Effector memory CD8-positive, alpha-beta T cell (primary cell): ENCODE results near the gene MT1E.

ENCODE experiments used
- ATAC-seq: fragments of 150-1000 bp; cut with Tn5 transposase; replicated peaks from 2 replicates; pipeline ENCODE4 v1.10.0; 2021; ENCODE audit warnings: mild to moderate bottlenecking, moderate library complexity
- DNase-seq, 3 experiments: peaks; one replicate each; pipeline ENCODE4 v3.0.0; 2021
- H3K27ac Mint-ChIP-seq, 2 donors: one replicate each; pipeline ENCODE4 v1.8.0; 2022; ENCODE audit warnings: mild to moderate bottlenecking in 2 of 2, mixed read lengths in 2 of 2, moderate library complexity in 2 of 2
- H3K27me3 Mint-ChIP-seq, 2 donors: one replicate each; pipeline ENCODE4 v1.8.0; 2022; ENCODE audit warnings: mixed read lengths in 2 of 2
- H3K36me3 Mint-ChIP-seq: one replicate; pipeline ENCODE4 v1.8.0; 2022; ENCODE audit warnings: mild to moderate bottlenecking, moderate library complexity, mixed read lengths; ENCODE audit not compliant: insufficient read depth
- H3K4me1 Mint-ChIP-seq, 2 donors: one replicate each; pipeline ENCODE4 v1.8.0; 2022; ENCODE audit warnings: low read depth in 2 of 2, mixed read lengths in 2 of 2
- H3K4me3 Mint-ChIP-seq, 2 donors: one replicate each; pipeline ENCODE4 v1.8.0; 2022; ENCODE audit warnings: mild to moderate bottlenecking in 2 of 2, mixed read lengths in 2 of 2, moderate library complexity in 2 of 2
- H3K9me3 Mint-ChIP-seq, 2 donors: one replicate each; pipeline ENCODE4 v1.8.0; 2022; ENCODE audit warnings: mixed read lengths in 2 of 2

The MT1E gene

DNA sequence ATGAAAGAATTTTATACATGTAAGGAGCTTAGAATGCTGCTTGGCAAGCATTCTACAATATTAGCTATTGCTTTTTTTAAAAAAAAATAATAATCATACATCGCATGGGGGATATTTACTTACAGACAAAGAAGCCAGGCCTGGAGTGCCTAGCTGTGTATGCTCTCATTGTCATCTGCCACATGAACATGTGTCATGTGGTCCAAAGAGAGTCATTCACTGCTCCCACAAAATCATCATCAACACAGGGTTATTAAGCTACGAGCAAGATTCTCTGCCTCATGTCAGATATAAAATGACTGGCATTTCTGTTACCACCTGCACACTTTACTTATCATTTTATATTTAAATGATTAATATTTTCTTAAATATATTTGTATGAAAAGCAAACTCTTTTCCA lies 1.9 kb upstream of the MT1E start:
- no peak overlapping the region for H3K27ac Mint-ChIP-seq
- DNase-seq: no peak
- peaks cover 12% of the 10 kb centered on the region in 2 donors for H3K4me1 Mint-ChIP-seq
- H3K27me3 Mint-ChIP-seq: peaks cover 0 to 39% of the 10 kb centered on the region in 2 donors
- H3K9me3 Mint-ChIP-seq: no peaks in the 10 kb centered on the region
- H3K36me3 Mint-ChIP-seq: peaks cover 2% of the 10 kb centered on the region
- no peak for ATAC-seq
- H3K4me3 Mint-ChIP-seq: no peak overlapping the region

DNA sequence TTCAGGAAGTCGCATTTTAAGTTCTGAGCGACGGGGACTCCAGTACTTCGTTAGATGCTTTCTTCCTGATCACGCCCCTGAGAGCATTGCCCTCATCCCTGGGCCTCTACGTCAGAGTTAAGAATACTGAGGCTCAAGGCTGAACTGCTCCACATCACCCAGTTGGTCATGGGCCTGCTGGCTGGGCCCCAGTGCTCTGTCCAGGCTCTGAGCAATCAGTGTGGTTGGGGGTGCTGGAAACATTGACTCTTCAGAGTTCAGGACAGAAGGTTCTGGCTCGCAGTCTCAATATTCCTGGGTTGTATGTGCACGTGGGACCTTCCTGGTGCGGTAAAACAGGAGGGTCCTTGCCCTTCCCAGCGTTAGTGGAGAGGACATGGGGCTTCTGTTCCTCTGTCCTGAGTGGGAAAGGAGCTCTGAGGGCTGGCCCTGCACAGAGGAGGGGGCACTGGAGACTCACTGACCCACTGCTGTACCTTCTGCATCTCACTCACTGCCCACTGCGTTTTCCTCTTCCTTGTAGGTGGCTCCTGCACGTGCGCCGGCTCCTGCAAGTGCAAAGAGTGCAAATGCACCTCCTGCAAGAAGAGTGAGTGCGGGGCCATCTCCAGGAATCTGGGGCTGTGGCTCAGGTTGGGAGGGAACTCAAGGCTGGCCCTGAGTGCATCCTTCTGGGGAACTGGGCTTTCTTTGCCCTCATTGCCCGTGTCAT lies 518 bp downstream of the MT1E start:
- H3K4me1 Mint-ChIP-seq: peaks cover 12 to 13% of the 10 kb centered on the region in 2 donors
- H3K9me3 Mint-ChIP-seq: no peaks in the 10 kb centered on the region
- ATAC-seq: peak; percentile 17
- H3K27me3 Mint-ChIP-seq: peaks cover 0 to 44% of the 10 kb centered on the region in 2 donors
- no peak for DNase-seq
- H3K4me3 Mint-ChIP-seq: peak overlapping the region; percentile 94 to 95
- H3K27ac Mint-ChIP-seq: peak overlapping the region in 1 of 2 donors; percentile 90
- H3K36me3 Mint-ChIP-seq: peaks cover 2% of the 10 kb centered on the region

DNA sequence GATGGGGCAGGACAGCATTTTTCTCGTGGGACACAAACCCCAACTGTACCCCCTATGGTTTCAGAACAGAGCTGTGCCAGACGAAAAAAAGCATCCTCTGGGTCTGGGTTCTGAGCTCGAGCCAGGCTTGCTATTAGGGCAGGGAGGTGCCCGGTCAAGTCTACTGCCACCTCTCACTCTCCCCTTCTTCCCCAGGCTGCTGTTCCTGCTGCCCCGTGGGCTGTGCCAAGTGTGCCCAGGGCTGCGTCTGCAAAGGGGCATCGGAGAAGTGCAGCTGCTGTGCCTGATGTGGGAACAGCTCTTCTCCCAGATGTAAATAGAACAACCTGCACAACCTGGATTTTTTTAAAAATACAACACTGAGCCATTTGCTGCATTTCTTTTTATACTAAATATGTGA lies 1.1 kb downstream of the MT1E start:
- peaks cover 5 to 50% of the 10 kb centered on the region in 2 donors for H3K27me3 Mint-ChIP-seq
- no peak for DNase-seq
- no peak for ATAC-seq
- peaks cover 12 to 15% of the 10 kb centered on the region in 2 donors for H3K4me1 Mint-ChIP-seq
- peak overlapping the region in 1 of 2 donors; percentile 95 for H3K4me3 Mint-ChIP-seq
- H3K36me3 Mint-ChIP-seq: peaks cover 2% of the 10 kb centered on the region
- no peak overlapping the region for H3K27ac Mint-ChIP-seq
- H3K9me3 Mint-ChIP-seq: no peaks in the 10 kb centered on the region

DNA sequence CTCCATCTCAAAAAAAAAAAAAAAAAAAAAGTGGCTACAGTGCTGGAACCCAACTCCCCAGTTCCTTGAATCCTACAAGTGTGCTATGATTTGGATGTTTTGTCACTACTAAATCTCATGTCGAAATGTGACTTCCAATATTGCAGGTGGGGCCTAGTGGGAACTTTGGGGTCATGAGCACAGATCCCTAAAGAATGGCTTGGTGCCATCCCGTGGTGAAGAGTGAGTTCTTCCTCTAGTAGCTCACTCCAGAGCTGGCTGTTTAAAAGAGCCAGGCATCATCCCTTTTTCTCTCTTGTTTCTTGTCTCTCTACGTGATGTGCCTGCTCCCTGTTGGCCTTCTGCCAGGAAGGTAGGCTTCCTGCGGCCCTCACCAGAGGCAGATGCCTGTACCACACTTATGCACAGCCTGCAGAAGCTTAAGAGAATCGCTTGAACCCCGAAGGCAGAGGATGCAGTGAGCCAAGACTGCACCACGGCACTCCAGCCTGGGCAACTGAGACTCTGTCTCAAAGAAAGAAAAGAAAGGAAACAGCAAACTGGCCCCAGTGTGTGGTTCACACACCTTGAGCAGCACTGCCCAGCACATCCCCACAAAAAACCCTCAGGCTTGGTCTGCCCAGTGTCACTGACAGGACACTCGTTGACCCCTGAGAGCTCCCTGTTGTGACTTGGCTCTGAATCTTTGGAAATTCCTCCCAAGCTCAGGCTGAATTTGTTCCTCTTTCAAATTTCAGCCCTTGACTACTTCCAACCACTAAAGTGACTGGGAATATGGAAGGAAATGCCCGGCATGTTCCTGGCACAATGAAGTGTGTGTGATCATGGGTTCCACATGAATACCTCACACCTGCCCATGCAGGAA lies 3.1 kb downstream of the MT1E start:
- Mint-ChIP-seq H3K4me1 (peaks cover 14 to 17% of the 10 kb centered on the region in 2 donors), H3K27ac (no peak overlapping the region), H3K9me3 (no peaks in the 10 kb centered on the region), H3K27me3 (peaks cover 22 to 70% of the 10 kb centered on the region in 2 donors), H3K36me3 (no peaks in the 10 kb centered on the region), H3K4me3 (no peak overlapping the region)
- ATAC-seq (no peak), DNase-seq (no peak)

DNA sequence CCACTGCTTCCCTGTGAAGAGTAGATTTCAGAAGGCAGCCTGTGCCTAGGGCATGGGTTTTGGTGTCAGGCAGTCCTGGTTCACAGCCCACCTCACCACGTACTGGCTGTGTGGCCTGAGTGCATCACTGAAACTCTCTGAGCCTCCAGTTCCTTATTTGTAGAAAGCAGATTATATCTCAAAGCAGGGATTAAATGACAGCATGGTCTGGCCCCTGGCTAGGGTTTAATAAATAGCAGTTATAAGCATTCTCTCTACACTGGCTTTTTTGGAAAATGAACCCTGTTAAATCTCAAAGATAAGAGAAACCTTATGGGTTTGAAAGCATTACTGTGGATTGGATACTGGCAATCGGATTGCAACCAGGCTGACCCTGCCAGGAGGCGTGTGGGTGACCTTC lies 4.0 kb downstream of the MT1E start:
- Mint-ChIP-seq H3K9me3 (no peaks in the 10 kb centered on the region), H3K4me1 (peaks cover 15 to 17% of the 10 kb centered on the region in 2 donors), H3K36me3 (no peaks in the 10 kb centered on the region), H3K27ac (no peak overlapping the region), H3K4me3 (no peak overlapping the region), H3K27me3 (peaks cover 30 to 78% of the 10 kb centered on the region in 2 donors)
- DNase-seq (no peak), ATAC-seq (no peak)

DNA sequence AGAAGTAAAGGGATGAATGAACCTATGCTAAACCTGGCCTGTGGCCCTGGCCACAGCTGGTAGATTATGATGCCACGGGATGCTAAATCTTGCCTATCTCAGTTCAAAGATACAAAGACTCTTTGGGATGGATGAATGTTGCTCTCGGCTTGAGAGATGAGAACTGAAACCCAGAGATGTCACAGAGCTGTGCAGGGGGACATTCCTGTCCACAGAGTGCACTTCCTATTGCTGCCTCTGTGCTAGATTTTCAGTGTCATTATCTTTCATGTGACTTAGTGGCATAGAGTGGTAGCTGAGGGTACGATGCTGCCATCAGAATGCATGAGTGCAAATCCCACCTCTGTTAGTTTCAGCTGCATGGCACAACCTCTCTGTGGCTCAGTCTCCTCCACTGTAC lies 4.6 kb downstream of the MT1E start:
- no peaks in the 10 kb centered on the region for H3K9me3 Mint-ChIP-seq
- peak; percentile 23 for ATAC-seq
- no peak for DNase-seq
- H3K4me1 Mint-ChIP-seq: peaks cover 17 to 18% of the 10 kb centered on the region in 2 donors
- no peak overlapping the region for H3K4me3 Mint-ChIP-seq
- no peaks in the 10 kb centered on the region for H3K36me3 Mint-ChIP-seq
- no peak overlapping the region for H3K27ac Mint-ChIP-seq
- peaks cover 36 to 78% of the 10 kb centered on the region in 2 donors for H3K27me3 Mint-ChIP-seq

DNA sequence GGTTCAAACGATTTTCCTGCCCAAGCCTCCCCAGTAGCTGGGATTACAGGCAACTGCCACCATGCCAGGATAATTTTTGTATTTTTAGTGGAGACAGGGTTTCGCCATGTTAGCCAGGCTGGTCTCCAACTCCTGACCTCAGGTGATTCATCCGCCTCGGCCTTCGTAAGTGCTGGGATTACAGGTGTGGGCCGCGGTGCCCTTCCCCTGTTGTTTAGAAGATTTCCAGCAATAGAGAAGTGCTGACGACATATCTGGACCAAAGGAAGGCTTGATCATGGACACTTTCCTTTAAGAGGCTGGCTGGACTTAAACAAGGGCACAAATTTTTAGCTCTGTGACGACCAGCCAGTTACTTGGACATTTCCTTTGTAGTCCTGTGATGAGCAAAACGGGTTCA lies 5.6 kb downstream of the MT1E start:
- no peak overlapping the region for H3K27ac Mint-ChIP-seq
- no peaks in the 10 kb centered on the region for H3K9me3 Mint-ChIP-seq
- H3K4me1 Mint-ChIP-seq: peaks cover 10 to 15% of the 10 kb centered on the region in 2 donors
- peaks cover 43 to 78% of the 10 kb centered on the region in 2 donors for H3K27me3 Mint-ChIP-seq
- DNase-seq (no peak), ATAC-seq (no peak)
- no peaks in the 10 kb centered on the region for H3K36me3 Mint-ChIP-seq
- H3K4me3 Mint-ChIP-seq: no peak overlapping the region

DNA sequence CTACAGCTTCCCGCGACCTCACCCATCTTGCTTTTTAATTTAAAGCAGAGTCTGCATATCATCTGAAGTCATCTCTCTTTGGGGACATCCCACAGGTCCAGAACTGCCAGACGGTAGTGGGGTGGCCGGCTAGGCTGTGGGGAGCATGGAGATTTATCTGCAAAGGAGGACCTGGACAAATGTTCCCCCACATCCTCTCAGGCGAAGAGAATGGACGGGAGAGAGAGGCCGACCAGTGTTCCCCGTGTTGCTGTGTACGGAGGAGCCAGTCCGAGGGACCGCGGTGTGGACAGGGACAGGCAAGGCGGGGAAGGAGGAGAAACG lies 6.2 kb downstream of the MT1E start:
- no peak overlapping the region for H3K27ac Mint-ChIP-seq

DNA sequence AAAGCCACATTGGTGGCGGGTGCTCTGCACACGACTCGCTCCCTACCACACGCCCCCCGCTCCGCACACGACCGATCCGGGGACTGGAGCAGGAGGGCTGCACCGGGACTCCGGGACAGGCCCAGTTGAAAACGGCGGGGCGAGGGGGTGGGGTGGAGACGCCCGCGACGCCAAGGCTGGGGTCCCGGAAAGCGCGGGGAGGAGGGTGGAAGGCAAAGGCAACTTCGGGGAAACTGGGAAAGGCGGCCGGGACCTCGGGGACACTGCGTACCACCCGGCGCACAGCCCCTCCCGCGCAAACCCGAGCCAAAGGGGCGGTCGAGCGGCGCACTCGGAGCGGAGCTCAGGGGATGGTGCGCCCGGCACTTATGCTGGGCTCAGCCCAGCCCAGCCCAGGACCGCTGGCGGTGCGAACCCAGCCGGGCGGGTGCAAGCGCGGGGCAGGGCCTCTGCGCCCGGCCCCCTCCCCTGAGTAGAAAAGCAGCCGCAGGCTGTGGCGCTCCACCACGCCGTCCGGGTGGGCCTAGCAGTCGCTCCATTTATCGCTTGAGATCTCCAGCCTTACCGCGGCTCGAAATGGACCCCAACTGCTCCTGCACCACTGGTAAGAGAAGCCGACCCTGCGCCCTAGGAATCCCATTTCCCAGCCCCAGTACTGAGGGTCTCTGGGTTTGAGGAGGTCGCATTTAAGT lies 6.7 kb downstream of the MT1E start, which contains the start of gene MT1M:
Gene MT1M, plus strand, starts transcription at position 504 of the 692 bp plus-strand sequence. Its CDS starts 73 bp downstream, at position 577.
- H3K27ac Mint-ChIP-seq: no peak within 1 kb of the TSS
- H3K9me3 Mint-ChIP-seq: no peaks in the 10 kb centered on the region
- ATAC-seq (peak; percentile 63), DNase-seq (no peak)
- peaks cover 54 to 83% of the 10 kb centered on the region in 2 donors for H3K27me3 Mint-ChIP-seq
- peak within 1 kb of the TSS; percentile 63 to 71 for H3K4me3 Mint-ChIP-seq
- H3K36me3 Mint-ChIP-seq: no peaks in the 10 kb centered on the region
- peaks cover 10 to 17% of the 10 kb centered on the region in 2 donors for H3K4me1 Mint-ChIP-seq

More for the DNA sequence above, 6.2 kb downstream of the MT1E start:
- H3K27me3 Mint-ChIP-seq: peaks cover 49 to 78% of the 10 kb centered on the region in 2 donors
- peaks cover 10 to 17% of the 10 kb centered on the region in 2 donors for H3K4me1 Mint-ChIP-seq
- DNase-seq (no peak), ATAC-seq (no peak)
- no peaks in the 10 kb centered on the region for H3K9me3 Mint-ChIP-seq
- peak overlapping the region; percentile 63 to 71 for H3K4me3 Mint-ChIP-seq
- H3K36me3 Mint-ChIP-seq: no peaks in the 10 kb centered on the region

DNA sequence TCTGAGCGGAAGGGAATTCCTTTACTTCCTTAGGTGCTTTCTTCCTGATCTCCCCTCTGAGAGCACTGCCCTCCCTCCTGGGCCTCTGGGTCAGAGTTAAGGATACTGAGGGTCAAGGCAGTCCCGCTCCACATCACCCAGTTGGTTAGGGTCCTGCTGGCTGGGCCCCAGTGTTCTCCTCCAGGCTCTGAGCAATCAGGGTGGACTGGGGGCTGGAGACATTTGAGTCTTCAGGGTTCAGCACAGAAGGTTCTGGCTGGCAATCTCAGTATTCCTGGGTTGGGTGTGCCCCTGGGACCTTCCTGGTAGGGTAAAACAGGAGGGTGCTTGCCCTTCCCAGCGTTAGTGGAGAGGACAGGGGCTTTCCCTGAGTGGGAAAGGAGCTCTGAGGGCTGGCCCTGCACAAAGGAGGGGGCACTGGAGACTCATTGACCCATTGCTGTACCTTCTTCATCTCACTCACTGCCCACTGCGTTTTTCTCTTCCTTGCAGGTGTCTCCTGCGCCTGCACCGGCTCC lies 7.3 kb downstream of the MT1E start:
- no peaks in the 10 kb centered on the region for H3K9me3 Mint-ChIP-seq
- H3K27me3 Mint-ChIP-seq: peaks cover 60 to 89% of the 10 kb centered on the region in 2 donors
- ATAC-seq: no peak

DNA sequence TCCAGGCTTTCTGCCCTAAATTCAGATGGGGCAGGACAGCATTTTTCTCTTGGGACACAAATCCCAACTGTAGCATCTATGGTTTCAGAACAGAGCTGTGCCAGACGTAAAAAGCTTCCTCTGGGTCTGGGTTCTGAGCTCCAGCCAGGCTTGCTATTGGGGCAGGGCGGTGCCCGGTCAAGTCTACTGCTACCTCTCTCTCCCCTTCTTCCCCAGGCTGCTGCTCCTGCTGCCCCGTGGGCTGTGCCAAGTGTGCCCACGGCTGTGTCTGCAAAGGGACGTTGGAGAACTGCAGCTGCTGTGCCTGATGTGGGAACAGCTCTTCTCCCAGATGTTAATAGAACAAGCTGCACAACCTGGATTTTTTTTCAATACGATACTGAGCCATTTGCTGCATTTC lies 8.0 kb downstream of the MT1E start:
- Mint-ChIP-seq H3K9me3 (no peaks in the 10 kb centered on the region), H3K27me3 (peaks cover 66 to 93% of the 10 kb centered on the region in 2 donors), H3K4me1 (peaks cover 16 to 23% of the 10 kb centered on the region in 2 donors), H3K27ac (no peak overlapping the region), H3K36me3 (no peaks in the 10 kb centered on the region), H3K4me3 (no peak overlapping the region)
- DNase-seq (no peak), ATAC-seq (no peak)

More for the DNA sequence above, 7.3 kb downstream of the MT1E start:
- Mint-ChIP-seq H3K27ac (no peak overlapping the region), H3K4me1 (peaks cover 14 to 21% of the 10 kb centered on the region in 2 donors), H3K4me3 (peak overlapping the region; percentile 63 to 71), H3K36me3 (no peaks in the 10 kb centered on the region)
- no peak for DNase-seq

DNA sequence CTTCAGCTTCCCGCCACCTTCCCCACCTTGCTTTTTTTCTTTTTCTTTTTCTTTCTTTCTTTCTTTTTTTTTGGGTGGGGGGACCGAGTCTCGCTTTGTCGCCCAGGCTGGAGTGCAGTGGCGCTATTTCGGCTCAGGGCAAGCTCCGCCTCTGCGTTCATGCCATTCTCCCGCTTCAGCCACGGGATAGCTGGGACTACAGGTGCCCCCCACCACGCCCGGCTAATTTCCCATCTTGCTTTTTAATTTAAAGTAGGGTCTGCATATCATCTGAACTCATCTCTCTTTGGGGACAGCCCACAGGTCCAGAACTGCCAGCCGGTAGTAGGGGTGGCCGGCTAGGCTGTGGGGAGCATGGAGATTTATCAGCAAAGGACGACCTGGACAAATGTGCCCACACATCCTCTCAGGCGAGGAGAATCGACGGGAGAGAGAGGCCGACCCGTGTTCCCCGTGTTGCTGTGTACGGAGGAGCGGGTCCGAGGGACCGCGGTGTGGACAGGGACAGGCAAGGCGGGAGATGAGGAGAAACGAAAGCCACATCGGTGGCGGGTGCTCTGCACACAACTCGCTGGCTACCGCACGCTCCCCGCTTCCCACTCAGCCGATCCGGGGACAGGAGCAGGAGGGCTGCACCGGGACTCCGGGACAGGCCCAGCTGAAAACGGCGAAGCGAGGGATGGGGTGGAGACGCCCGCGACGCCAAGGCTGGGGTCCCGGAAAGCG lies 9.3 kb downstream of the MT1E start:
- no peak for DNase-seq
- Mint-ChIP-seq H3K36me3 (no peaks in the 10 kb centered on the region), H3K4me1 (peaks cover 16 to 21% of the 10 kb centered on the region in 2 donors), H3K27ac (no peak overlapping the region), H3K9me3 (no peaks in the 10 kb centered on the region), H3K4me3 (peak overlapping the region; percentile 70 to 74), H3K27me3 (peaks cover 80 to 100% of the 10 kb centered on the region in 2 donors)
- no peak for ATAC-seq
